HG02759 (cell line): ENCODE results near the gene MYL6B.
"Not testable (repeated sequence)": the region's sequence is repeated elsewhere in the genome, so short reads cannot be mapped to it uniquely, and the experiment has no call there.

ENCODE experiments used
- ATAC-seq: cut with Tn5 transposase; IDR thresholded peaks from one replicate; pipeline ENCODE4 v1.9.1; 2021; ENCODE audit warnings: mild to moderate bottlenecking, moderate library complexity; ENCODE audit not compliant: unreplicated experiment

The MYL6B gene

GRCh38 chr12:56152132-56152755, at the start of gene MYL6B:
Gene MYL6B, plus strand, starts transcription at chr12:56152587. Its CDS starts 1,332 bp downstream, at chr12:56153919.
- peak; percentile 92 for ATAC-seq

- ATAC-seq = no peak
Measured at GRCh38 chr12:56102683-56103065, 49.7 kb upstream of the MYL6B start.

GRCh38 chr12:56103066-56103711, 49.2 kb upstream of the MYL6B start:
- ATAC-seq = no peak

- ATAC-seq = no peak
Measured at GRCh38 chr12:56103823-56104108, 48.6 kb upstream of the MYL6B start.

GRCh38 chr12:56104109-56104814, 48.1 kb upstream of the MYL6B start, which contains the start of gene PA2G4:
Gene PA2G4, plus strand, starts transcription at chr12:56104559. Its CDS starts 179 bp downstream, at chr12:56104738.
- peak; percentile 93 for ATAC-seq

- ATAC-seq = peak; percentile 16
Measured at GRCh38 chr12:56104815-56105608, 47.4 kb upstream of the MYL6B start.

- ATAC-seq = no peak
Measured at GRCh38 chr12:56105609-56105902, 46.8 kb upstream of the MYL6B start.

- ATAC-seq = no peak
Measured at GRCh38 chr12:56107242-56107641, 45.1 kb upstream of the MYL6B start.

GRCh38 chr12:56110571-56110970, 41.8 kb upstream of the MYL6B start:
- ATAC-seq = no peak

GRCh38 chr12:56114084-56114483, 38.3 kb upstream of the MYL6B start:
- ATAC-seq = no peak

- no peak for ATAC-seq
Measured at GRCh38 chr12:56115329-56115728, 37.1 kb upstream of the MYL6B start.

- peak; percentile 47 for ATAC-seq
Measured at GRCh38 chr12:56116267-56117081, 35.9 kb upstream of the MYL6B start, which contains the start of gene RPL41. Gene RPL41, plus strand, starts transcription at chr12:56116633.

- ATAC-seq = not testable (repeated sequence)
Measured at GRCh38 chr12:56117082-56117706, 35.2 kb upstream of the MYL6B start.

GRCh38 chr12:56117778-56118687, 34.4 kb upstream of the MYL6B start, which contains the start of gene ZC3H10:
Gene ZC3H10, plus strand, starts transcription at chr12:56118266. Its CDS starts 2,297 bp downstream, at chr12:56120563.
- peak; percentile 86 for ATAC-seq

GRCh38 chr12:56118688-56119357, 33.6 kb upstream of the MYL6B start:
- no peak for ATAC-seq

GRCh38 chr12:56119361-56119796, 33.0 kb upstream of the MYL6B start:
- no peak for ATAC-seq

GRCh38 chr12:56120158-56120846, 32.1 kb upstream of the MYL6B start:
- ATAC-seq = no peak
